Muscle of arm (tissue), 12 donors: ENCODE measurements around the gene GRID2. TPM values are rescaled to one million over a fixed set of nuclear protein-coding genes. Genes with fewer than 3 reads are reported as not detected.
"Not testable (repeated sequence)": the region's sequence is repeated elsewhere in the genome, so short reads cannot be mapped to it uniquely, and the experiment has no call there.

Source experiments
- DNase-seq: peaks from one replicate; pipeline ENCODE4 v3.0.0-alpha.2; 2013
- polyA plus RNA-seq, 12 donors: library from polyadenylated mRNA; unstranded; fragments of 120-200 nt; gene quantifications; one replicate each; pipeline ENCODE4 v1.2.1, GENCODE V29; 2013; ENCODE audit not compliant: insufficient read length in 12 of 12

Gene GRID2
- polyA plus RNA-seq, 12 donors = 0.21 to 1.6 (median 0.53) TPM; not detected in 2

- peak; percentile 64 for DNase-seq
These were observed 1.5 kb downstream of the GRID2 start for GRCh38 chr4:92305148-92305877.

DNA sequence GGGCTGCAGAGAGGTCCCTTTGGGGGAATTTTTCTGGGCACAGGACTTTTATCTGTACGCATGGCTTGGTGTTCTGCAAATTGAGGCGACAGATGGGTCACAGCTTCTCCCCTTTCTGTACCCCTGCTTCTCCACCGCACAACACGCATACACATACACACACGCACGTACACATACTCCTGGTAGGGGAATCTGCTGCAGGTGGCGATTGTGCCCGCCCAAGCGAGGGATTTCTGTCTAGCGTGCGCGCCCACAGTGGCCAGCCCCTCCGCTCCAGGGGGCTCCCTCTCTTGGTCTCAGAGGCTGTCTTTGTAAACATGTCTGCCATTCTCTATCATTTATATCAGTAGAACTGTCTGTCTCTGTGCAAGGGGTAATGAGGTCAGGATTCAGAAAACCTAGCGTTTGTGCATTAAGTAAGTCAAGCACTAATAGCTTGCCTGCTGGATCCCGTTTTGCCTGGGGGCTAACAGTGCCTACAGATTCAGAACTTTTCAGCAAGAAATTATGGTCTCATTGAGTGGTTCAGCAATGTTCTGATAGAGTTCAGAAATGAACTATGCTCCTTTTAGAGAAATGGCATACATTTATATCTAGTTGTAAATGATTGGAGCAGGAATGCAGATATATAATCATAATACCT is 2.2 kb downstream of the GRID2 start:
- DNase-seq = no peak

- DNase-seq = no peak
These were observed 3.4 kb downstream of the GRID2 start for GRCh38 chr4:92307181-92307580.

DNA sequence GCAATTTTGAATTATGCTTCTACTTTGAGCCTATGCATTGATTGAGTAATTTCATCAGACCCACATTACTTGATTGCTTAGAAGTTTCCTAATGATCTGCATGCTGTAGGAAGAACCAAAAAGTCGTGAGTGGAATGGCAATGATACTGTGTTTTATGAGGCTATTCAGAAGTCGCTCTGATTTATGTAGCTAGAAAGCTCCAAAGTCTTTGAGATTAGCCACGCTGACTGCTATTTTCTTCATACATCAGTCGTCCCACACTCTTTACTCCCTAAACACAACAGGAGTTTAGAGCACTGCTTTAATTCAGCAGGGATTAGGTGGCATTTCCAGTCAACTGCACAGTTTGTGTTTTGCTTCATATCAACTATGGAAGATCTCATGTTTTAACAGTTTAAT is 4.1 kb downstream of the GRID2 start:
- DNase-seq = no peak

DNA sequence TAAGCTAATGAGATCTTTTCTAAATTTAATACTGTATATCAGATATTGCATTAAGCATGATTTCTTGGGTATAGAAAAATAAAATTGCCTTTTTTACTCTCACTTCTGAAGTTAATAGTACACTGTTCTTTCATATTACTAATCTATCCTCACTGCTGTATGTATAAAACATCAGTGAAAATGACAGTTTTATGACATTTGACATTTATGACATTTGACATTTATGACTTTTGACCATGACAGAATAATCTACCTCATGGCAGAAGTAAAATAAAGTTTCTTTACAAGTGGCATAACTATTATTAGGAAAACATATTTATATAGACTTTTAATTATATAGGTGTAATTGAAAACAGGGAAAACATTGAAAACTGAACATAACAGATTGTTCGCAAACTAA is 13.3 kb downstream of the GRID2 start:
- no peak for DNase-seq

DNA sequence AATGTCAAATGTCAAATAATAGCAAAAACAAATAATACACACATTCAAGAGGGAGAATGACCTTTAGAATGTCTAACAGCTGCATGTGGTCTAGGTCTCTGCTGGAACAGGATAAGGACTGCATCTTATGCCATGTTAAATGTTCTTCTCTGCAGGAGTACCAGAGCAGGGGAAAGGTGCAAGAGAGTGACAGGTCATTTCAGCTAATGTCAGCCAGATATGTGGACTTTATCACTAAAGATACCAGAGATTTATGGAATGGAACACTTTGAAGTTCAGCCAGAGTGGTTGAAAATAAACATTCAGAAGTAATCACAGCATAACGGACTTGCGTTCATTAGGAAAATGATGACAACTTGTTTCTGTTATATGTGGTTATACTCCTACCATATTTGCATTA is 24.3 kb downstream of the GRID2 start:
- DNase-seq = no peak

DNA sequence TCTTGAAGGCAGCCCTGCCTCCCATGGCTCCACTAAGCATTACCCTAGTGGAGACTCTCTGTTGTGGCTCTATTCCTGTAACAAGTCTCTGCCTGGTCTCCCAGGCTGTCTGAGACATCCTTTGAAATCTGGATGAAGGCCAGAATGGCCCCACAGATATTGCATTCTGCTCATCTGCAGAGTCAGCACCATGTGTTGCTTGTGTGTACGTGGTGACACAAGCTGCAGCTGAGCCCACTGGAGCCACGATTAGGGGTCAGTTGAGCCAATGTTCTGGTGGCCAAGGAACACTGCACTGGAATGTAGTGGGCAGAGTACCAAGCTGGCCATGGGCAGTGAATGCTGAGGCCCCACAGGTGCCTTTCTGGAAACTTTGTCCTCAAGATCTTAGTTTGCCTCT is 29.2 kb downstream of the GRID2 start:
- DNase-seq = peak; percentile 7

DNA sequence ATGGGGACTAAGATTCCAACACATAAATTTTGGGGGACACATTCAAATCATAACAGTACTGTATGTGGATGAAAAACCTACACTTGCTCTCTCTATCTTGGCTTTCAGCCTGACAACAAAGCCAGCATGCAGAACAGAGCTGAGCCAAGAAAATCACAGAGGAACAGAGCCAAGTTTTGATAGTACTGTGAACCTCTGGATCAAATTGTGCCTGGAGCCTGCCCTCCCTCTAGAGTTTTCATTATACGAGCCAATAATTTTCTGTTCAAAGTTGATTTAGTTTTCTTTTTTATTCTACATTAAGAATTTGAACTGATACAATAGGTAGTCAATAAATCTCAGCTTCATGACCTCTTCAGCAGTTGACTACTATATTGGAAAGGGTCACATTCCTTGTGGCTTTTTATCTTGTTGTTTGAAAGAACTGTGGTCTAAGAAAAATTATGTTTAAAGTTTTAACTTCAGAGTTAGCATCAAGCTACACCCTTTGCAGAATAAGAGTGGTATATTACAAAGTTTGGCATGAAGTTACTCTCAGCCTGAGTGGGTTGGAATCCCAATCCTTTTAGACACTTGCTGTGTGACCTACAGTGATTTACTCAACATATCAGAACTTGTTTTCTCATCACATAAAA is 31.1 kb downstream of the GRID2 start:
- DNase-seq = peak; percentile 35

- no peak for DNase-seq
These were observed 35.9 kb downstream of the GRID2 start for GRCh38 chr4:92339676-92340075.

DNA sequence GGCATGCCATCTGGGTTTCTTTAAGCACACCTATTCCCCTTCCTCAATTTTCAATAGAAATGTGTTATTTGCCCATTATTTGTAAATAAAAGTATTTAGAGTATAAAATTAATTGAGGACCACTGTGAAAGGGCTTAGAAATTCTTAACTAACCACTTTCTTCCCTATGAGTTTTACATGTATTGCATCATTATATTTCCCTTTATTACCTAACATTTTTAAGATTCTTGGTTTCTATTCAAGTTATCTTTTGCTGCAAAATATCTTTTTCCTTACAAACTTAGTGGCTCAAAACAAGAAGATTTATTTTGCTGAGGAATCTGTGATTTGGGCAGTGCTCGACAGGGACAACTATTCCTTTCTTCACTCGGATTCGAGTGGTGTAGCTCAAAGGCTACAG is 40.5 kb downstream of the GRID2 start:
- no peak for DNase-seq

DNA sequence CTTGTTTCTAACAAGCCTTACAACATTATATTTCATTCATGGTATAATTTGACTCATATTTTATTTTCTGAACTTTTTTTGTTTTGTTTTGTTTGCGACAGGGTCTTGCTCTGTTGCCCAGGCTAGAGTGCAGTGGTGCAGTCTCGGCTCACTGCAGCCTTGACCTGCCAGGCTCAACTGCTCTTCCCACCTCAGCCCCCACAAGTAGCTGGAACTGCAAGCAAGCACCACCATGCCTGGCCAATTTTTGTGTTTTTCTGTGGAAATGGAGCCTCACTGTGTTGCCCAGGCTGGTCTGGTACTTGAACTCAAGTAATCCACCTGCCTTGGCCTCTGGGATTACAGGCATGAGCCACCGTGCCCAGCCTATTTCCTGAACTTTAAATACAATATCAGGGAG is 42.5 kb downstream of the GRID2 start:
- DNase-seq = no peak

GRCh38 chr4:92357966-92358365 is 54.2 kb downstream of the GRID2 start:
- no peak for DNase-seq

GRCh38 chr4:92359491-92359890 is 55.7 kb downstream of the GRID2 start:
- no peak for DNase-seq

- no peak for DNase-seq
These were observed 58.3 kb downstream of the GRID2 start for GRCh38 chr4:92362028-92362427.

DNA sequence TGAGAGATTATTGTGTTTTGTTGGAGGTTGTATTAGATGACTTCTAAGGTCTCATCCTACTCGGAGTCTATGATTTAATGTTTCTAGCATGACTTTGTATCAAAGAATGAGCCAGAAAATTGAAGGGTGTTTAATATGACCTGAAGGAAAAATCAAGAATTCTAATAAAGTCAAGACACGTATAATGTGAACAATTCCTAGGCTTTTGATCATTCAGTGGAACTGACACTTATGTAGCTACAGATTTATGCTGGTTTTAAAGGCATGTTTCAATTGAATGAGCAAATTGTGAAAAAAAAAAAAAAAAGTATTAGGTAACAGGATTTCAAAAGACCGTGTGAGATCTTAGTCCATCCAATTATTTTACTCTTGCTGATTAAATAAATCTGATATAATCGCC is 64.9 kb downstream of the GRID2 start:
- DNase-seq = no peak

DNA sequence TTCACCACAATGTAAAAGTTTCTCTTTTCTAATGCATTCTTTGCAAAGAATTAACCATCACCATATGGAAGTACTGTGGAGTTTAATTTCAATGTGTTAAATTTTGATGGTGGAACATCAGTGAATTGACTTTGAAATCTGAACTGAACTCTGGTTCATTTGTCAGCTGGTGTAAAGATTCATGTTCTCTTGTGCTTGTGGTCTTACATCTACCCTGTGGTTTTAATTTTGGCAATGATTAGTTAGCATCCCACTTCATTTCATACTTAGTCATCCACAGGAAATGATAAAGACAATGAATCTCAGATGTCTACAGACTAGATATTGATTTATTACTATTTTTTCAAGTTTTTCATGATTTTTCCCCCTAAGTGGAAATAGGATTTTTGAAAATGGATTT is 77.8 kb downstream of the GRID2 start:
- no peak for DNase-seq

DNA sequence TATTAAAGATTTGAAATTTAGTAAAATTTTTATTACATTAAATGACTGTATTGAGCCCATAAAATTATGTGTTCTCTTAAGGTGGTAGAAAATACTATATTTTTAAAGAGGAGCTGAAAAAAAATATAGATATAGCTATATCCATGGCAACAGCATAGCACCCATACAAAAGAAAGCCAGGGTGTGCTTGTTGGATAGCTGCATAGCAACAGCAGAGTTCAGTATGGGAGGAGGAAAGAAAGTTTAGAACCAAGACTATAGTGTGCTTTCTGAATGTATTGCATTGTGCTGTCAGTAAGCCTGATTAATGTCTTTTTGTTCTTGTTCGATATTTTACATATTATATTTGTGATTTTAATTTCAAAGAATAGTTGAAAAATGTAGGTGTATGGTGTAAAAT is 78.4 kb downstream of the GRID2 start:
- DNase-seq = no peak

- peak; percentile 17 for DNase-seq
These were observed 83.8 kb downstream of the GRID2 start for GRCh38 chr4:92387459-92388069.

GRCh38 chr4:92399032-92399431 is 95.3 kb downstream of the GRID2 start:
- no peak for DNase-seq

DNA sequence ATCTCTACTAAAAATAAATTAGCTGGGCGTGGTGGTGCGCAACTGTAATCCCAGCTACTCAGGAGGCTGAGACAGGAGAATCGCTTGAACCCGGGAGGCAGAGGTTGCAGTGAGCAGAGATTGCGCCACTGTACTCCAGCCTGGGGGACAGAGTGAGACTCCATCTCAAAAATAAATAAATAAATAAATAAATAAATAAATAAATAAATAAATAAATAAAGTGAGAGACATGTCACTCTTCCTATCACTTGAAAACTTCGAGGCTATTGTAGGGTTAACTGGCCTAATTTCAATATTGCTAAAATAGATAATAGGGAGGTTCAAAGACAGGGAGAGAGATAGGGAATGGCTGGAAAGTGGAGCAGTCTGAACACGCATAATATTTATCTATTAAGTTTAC is 99.8 kb downstream of the GRID2 start:
- DNase-seq = not testable (repeated sequence)

- no peak for DNase-seq
These were observed 102.7 kb downstream of the GRID2 start for GRCh38 chr4:92406488-92406887.

DNA sequence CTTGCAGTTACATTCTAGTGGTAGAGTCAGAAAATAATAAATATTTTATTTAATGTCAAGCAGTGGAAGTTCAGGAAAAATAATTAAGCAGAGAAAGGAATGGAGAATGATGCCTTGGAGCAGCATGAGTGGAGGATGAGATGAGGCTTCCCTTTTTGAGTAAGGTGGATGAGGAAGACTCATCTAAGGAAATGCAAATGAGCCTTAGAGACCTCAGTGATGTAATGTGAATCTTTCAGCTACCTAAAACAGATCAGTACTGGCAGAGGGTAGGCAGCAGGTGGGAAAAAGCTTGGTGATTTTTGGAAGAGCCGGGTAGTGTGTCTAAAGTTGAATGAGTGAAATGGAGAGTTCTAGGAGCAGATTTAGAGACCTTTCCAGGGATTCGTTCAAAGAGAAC is 118.2 kb downstream of the GRID2 start:
- no peak for DNase-seq

GRCh38 chr4:92433272-92433758 is 129.5 kb downstream of the GRID2 start:
- no peak for DNase-seq
